D341Med (cell line): ENCODE data around the gene CZIB.

Source experiments
- DNase-seq: peaks from one replicate; pipeline ENCODE4 v3.0.0; 2012; ENCODE audit warnings: low spot score

The CZIB gene

DNA sequence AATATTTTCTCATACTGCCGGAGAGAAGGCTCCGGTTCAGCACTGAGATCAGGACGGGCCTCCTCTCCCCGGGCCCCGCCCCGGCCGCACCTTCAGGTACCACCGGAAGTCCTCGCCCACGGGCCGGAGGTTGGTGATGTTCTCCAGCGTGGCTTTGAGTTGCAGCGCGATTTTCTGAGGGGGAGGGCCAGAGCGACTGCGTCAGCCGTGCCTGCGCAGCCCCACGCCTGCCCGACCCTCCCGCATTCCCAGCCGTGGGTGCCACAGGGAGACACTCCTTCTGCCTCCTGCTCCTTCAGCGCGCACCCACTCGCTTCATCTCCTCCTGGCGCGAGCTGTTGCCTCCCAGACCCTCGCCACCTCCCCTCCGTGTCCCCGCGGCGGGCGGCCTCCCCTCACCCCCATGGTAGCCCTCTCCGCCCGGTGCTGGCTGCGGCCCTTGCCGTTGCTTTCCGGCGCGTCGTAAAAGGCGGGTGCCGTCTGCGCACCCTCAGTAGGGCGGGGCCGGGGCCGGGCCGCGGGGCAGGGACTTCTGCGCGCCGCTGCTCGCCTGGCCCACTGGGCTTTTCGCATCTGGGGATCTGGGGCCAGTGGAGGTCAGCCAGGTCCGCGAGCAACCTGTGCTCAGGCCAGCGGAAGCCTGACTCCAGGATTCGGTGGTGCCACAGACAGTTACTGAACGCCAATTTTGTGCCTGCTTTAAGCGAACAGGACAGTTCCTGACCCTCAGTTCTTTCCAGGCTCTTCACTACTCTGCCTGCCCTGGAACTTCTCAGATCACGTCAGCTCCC lies at the start of gene CZIB:
TSS of gene CZIB (minus strand) at position 464 of the 791 bp plus-strand sequence. CDS start at position 405, 59 bp downstream.
- peak; percentile 96 for DNase-seq

DNA sequence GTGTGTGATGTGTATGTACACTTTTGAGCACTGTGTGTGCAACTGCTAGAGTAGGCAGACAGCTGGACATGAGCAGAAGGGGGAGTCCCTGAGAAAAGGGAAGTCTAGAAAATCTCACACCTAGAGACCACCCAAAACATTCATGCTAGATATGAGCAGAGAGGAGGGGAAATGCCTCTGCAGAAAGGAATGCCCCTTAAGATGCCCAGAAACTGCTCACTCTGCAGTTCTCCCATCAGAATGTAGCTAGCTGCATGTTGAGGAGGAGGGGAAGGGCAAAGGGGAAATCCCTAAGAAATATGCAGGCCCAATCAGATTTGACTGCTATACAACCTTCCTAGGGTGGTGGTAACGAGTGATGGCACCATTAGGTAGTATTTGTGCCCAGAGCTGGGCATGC lies 49.7 kb upstream of the CZIB start:
- no peak for DNase-seq

- DNase-seq = no peak
Measured at GRCh38 chr1:53267761-53268160, 47.3 kb upstream of the CZIB start.

GRCh38 chr1:53266038-53266437 lies 45.6 kb upstream of the CZIB start:
- peak; percentile 60 for DNase-seq

DNA sequence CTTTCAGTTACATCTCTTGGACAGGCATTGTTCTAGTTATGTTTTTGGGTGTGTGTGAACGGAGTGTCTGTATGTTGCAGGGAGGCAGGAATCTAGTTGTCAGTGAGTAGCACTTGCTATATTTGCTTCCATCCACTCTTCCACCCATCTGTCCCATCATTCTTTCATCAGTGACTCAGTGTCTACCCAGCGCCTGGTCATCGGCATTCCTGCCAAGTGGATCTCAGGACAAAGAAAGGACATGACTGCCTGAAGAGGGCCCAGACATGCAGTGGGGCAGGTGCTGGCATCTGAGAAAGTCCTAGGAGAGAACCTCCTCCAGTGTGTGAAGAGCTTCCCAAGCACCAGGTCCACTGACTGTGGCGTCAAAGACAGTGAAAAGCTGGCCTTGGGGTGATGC lies 45.1 kb upstream of the CZIB start:
- DNase-seq = no peak

DNA sequence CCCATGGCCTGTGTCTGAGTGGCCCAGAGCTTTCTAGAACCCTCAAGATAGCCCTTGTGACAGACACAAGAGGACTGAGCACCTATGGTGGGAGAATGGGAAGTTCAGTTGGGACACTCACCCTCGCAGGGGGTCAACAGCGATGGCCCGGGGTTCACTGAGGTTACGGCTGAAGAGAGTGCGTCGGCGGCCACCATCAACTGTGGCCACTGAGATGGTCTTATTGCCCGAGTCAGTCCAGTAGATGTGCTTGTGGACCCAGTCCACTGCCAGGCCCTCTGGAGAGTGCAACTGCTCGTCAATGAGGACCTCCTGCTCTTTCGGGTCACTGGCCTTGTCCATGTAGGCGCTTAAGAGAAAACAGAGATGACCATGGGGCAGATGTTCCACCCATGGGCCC lies 43.6 kb upstream of the CZIB start:
- DNase-seq = no peak

- DNase-seq = no peak
Measured at GRCh38 chr1:53262000-53262399, 41.6 kb upstream of the CZIB start.

GRCh38 chr1:53260631-53261247 lies 40.3 kb upstream of the CZIB start:
- no peak for DNase-seq

- no peak for DNase-seq
Measured at GRCh38 chr1:53259932-53260331, 39.5 kb upstream of the CZIB start.

GRCh38 chr1:53258216-53258615 lies 37.8 kb upstream of the CZIB start:
- no peak for DNase-seq

- no peak for DNase-seq
Measured at GRCh38 chr1:53257454-53258081, 37.1 kb upstream of the CZIB start.

DNA sequence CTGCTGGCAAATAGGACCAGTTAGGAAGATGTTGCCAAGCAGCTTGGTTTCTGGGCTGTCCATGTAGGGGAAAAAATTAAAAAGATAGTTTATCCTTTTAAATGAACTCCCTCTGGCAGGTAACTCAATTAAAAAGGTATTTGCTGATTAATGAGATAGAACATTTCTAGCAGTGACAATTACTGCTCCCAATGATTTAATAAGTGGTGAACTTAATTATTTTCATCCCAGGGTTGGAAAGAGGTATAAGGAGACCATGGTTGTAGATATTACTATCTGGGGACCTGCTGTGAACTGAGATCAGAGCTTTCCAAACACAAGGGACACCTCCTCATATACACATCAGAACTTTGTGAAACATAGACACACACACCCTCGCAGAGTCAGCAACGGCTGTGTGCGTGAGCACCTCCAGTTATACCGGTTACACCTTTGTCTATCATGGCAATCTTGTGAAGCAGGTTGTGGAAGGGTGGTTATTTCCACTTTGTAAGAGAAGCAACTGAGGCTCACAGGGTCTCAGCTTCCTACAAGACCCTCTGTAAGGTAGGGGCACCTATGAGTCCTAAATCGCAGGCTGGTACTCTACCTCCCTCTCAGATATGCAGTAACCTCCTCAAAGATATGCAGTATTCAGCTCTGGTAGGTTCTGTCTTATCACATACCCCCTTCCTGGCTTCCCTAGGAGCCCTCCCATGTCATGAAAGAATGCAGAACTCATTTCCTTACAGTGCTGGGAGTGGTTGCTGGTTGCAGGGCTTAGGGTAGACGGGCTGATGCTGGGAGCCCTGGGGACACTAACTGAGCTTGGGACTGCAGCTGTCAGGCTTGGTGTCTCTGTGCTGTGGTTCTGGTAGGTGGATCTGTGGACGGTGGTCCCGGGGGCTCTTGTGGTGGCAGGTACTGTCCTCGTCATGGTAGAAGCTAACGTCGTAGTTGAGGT lies 36.3 kb upstream of the CZIB start:
- DNase-seq = no peak

GRCh38 chr1:53255031-53255430 lies 34.6 kb upstream of the CZIB start:
- no peak for DNase-seq

DNA sequence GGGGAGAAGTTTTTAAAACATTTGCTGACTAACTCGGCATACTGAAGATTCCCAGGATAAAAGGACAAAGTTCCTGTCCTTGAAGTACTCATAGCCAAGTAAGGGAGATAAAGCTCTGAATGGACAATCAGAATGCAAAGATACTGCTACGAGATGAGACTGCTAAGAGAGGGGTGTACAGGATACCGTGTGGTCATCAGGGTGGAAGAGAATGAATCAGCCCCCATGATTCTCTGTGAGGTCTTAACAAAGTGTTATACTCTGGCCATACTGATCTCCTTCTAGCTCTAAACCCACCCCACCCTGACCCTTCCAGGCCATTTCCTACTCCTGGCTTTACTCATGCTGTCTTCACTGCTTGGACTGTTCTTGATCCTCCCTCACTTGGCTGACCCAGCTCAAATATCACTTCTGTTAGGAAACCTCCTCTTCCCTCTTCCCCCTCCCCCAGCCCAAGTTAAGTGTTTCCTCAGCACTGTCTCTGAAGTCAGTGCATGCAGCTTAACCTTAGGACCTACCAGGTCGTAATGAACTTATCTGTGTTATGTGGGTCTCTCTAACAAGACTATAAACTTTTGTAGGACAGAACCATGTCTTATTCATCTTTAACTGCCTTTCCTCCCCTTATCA lies 33.7 kb upstream of the CZIB start:
- DNase-seq = no peak

GRCh38 chr1:53250325-53250724 lies 29.9 kb upstream of the CZIB start:
- DNase-seq = no peak

DNA sequence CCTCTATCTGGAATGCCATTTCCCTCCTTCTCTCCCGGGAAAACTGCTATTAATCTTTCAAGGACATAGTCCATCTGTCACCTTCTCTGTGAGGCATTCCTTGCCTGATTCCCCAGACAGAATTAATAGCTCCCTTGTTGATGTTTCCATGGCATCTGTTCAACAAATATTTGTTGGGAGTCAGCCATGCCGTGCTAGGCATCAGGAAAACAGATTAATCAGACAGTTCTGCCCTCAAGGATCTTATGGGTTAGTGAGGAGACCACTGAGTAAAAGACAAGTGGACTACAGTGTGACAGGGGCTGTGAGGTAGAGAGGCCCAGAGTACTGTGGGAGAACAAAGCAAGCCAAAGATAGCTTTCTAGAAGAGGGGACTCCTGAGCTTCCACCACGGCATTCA lies 29.3 kb upstream of the CZIB start:
- DNase-seq = peak; percentile 76

GRCh38 chr1:53246261-53247134 lies 26.1 kb upstream of the CZIB start:
- no peak for DNase-seq

DNA sequence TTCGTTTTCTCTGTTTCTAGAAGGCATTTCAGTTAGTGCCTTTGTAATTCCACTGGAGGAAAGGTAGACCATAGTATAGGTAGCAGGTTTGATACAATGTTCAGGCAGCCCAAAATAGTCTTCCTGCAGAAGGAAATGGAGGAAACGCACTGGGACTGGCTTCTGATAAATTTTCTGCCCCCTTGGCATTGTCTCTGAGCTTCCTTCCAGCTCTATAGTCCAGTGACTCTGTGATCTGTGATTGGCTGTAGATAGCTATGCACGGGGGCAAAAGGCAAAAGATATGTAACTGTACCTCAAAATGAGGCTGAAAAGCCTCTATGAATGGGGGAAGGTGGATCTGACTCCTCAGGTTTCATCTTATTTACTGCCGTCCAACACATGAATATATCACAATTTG lies 23.7 kb upstream of the CZIB start:
- DNase-seq = no peak

- DNase-seq = no peak
Measured at GRCh38 chr1:53242381-53242780, 21.9 kb upstream of the CZIB start.

GRCh38 chr1:53241828-53242227 lies 21.4 kb upstream of the CZIB start:
- DNase-seq = no peak
